ENCODE measurements around the gene HPCAL1. TPM values are rescaled to one million over a fixed set of nuclear protein-coding genes. Genes with fewer than 3 reads are reported as not detected.
A peak's percentile ranks its signal among the peaks of the same experiment; 100 is the strongest.

The HPCAL1 gene
- total and polyA plus RNA-seq, 2 experiments from 2014 or later = 13.4 to 25.5 TPM

GRCh38 chr2:10324095-10324832, 21.6 kb downstream of the HPCAL1 start:
- H3K27ac ChIP-seq = no peak overlapping the region
- H3K4me3 ChIP-seq = no peak overlapping the region
- no peaks in the 10 kb centered on the region for H3K27me3 ChIP-seq
- H3K4me1 ChIP-seq (ENCODE audit: low read depth) = no peaks in the 10 kb centered on the region
- no peaks in the 10 kb centered on the region for H3K36me3 ChIP-seq
- TF ChIP-seq CTCF (IDR thresholded peaks at IDR 0.05; ENCODE audit: low read depth, low read length) = no peak
- DNase-seq (ENCODE audit: low read depth in 1 of 2, low spot score in 1 of 2) = peak in 1 of 2 donors; percentile 55
- no peaks in the 10 kb centered on the region for H3K9me3 ChIP-seq (ENCODE audit: low read depth)

- Histone ChIP-seq H3K27ac (no peak overlapping the region), H3K27me3 (no peaks in the 10 kb centered on the region), H3K36me3 (no peaks in the 10 kb centered on the region), H3K4me1 (ENCODE audit: low read depth) (no peaks in the 10 kb centered on the region), H3K9me3 (ENCODE audit: low read depth) (no peaks in the 10 kb centered on the region), H3K4me3 (no peak overlapping the region)
- DNase-seq (ENCODE audit: low read depth in 1 of 2, low spot score in 1 of 2) = no peak
- TF ChIP-seq CTCF (IDR thresholded peaks at IDR 0.05; ENCODE audit: low read depth, low read length) = no peak
Observed at GRCh38 chr2:10325278-10326145, 22.8 kb downstream of the HPCAL1 start.

- Histone ChIP-seq H3K9me3 (ENCODE audit: low read depth) (no peaks in the 10 kb centered on the region), H3K4me3 (no peak overlapping the region), H3K36me3 (no peaks in the 10 kb centered on the region), H3K27me3 (no peaks in the 10 kb centered on the region), H3K27ac (no peak overlapping the region), H3K4me1 (ENCODE audit: low read depth) (no peaks in the 10 kb centered on the region)
- no peak for DNase-seq (ENCODE audit: low read depth in 1 of 2, low spot score in 1 of 2)
- TF ChIP-seq CTCF (IDR thresholded peaks at IDR 0.05; ENCODE audit: low read depth, low read length) = no peak
Observed at GRCh38 chr2:10326151-10326616, 23.5 kb downstream of the HPCAL1 start.

GRCh38 chr2:10326707-10327594, 24.2 kb downstream of the HPCAL1 start:
- DNase-seq (ENCODE audit: low read depth in 1 of 2, low spot score in 1 of 2) = no peak
- Histone ChIP-seq H3K4me3 (no peak overlapping the region), H3K27ac (no peak overlapping the region), H3K9me3 (ENCODE audit: low read depth) (no peaks in the 10 kb centered on the region), H3K4me1 (ENCODE audit: low read depth) (no peaks in the 10 kb centered on the region), H3K36me3 (no peaks in the 10 kb centered on the region), H3K27me3 (no peaks in the 10 kb centered on the region)
- TF ChIP-seq CTCF (IDR thresholded peaks at IDR 0.05; ENCODE audit: low read depth, low read length) = no peak
